Adrenal gland (tissue), 12 donors: ENCODE measurements around the gene PLD3. TPM values are rescaled to one million over a fixed set of nuclear protein-coding genes. Genes with fewer than 3 reads are reported as not detected.

Experiments
- DNase-seq, 7 donors: peaks; one replicate each; pipeline ENCODE4 v3.0.0-alpha.2; 2019 to 2020
- H3K27ac ChIP-seq, 5 donors: fragments of 200-600 bp; sonication (generic) in 4 of 5; 1 replicate in 3 of 5; 2 replicates in 2 of 5; pipeline versions ENCODE4 v1.5.1 to v1.8.0; 2016 to 2020; ENCODE audit warnings: mild to moderate bottlenecking in 1 of 5
- H3K27me3 ChIP-seq: fragments of 200-600 bp; 2 replicates; pipeline ENCODE4 v1.8.0; 2021
- H3K36me3 ChIP-seq, 2 donors: fragments of 200-600 bp; replicated peaks in 1 of 2; 1 replicate in 1 of 2; 2 replicates in 1 of 2; pipeline versions ENCODE4 v1.5.1 to v1.8.0; 2018 to 2022
- H3K4me1 ChIP-seq, 2 donors: fragments of 200-600 bp; replicated peaks in 1 of 2; 1 replicate in 1 of 2; 2 replicates in 1 of 2; pipeline versions ENCODE4 v1.5.1 to v1.8.0; 2018 to 2021
- H3K4me3 ChIP-seq, 4 donors: fragments of 200-600 bp; sonication (generic) in 3 of 4; one replicate each; pipeline ENCODE4 v1.5.1; 2016 to 2018
- H3K9me3 ChIP-seq, 3 donors: fragments of 200-600 bp; sonication (generic) in 1 of 3; replicated peaks in 1 of 3; 1 replicate in 2 of 3; 2 replicates in 1 of 3; pipeline versions ENCODE4 v1.5.1 to v1.8.0; 2016 to 2021
- POLR2A ChIP-seq, 2 donors: fragments of 450-650 bp; IDR thresholded peaks; one replicate each; pipeline ENCODE4 v1.6.1; 2017; ENCODE audit warnings: antibody characterized with exemption in 2 of 2, mild to moderate bottlenecking in 2 of 2, moderate library complexity in 1 of 2
- WGBS, 4 donors: extraction: QIAGEN DNeasy Blood & Tissue Kit in 2 of 4; methylation state at CpG; one replicate each; pipeline versions ENCODE4 v1.1.5 to v1.1.7; 2013 to 2017; 5-methylcytosine and 5-hydroxymethylcytosine counted together
- intact Hi-C, 2 donors: fragments of 100-400 bp; cut with DNase I; formaldehyde crosslinking; loops; one replicate each; pipeline versions ENCODE4 v1.14.1 to v1.15.0; 2022 to 2023
- microRNA-seq, 3 donors: library from miRNA; unstranded; fragments of <30 nt; microRNA quantifications; one replicate each; pipeline ENCODE4, GENCODE V29; 2017 to 2020
- polyA plus RNA-seq, 3 donors: library from polyadenylated mRNA; stranded (reverse); fragments of 200-250 nt in 2 of 3; fragments of 350-450 nt in 1 of 3; fragmentation: Illumina TruSeq in 1 of 3; extraction: RNeasy Lipid Tissue Mini Kit (QIAGEN cat#74804) in 1 of 3; gene quantifications; one replicate each; pipeline ENCODE4 v1.2.3, GENCODE V29; 2013 to 2014
- small RNA-seq, 2 donors: library from RNA; depleted of rRNA; stranded (forward); fragments of <200 nt; gene quantifications; one replicate each; pipeline ENCODE3, GENCODE V24; 2016
- total RNA-seq, 9 donors: library from RNA; depleted of rRNA in 4 of 9; stranded (reverse); fragments of >200 nt in 4 of 9; fragments of 120-200 nt in 1 of 9; fragmentation: NEBNext Ultra II Directional in 1 of 9; extraction: Animal tissue kit (Norgen Biotek cat#: 25700) in 1 of 9; gene quantifications; one replicate each; pipeline versions ENCODE4 v1.1.0 to v1.2.4, GENCODE V29; 2013 to 2023
- TF ChIP-seq, protein P1 (sequence below), 6 experiments: fragments of 450-650 bp in 4 of 6; fragments of 200-600 bp in 2 of 6; sonication (generic) in 1 of 6; IDR thresholded peaks; 1 replicate in 5 of 6; 2 replicates in 1 of 6; pipeline versions ENCODE4 v1.5.1 to v1.8.0; 2016 to 2021; ENCODE audit warnings: antibody characterized with exemption in 6 of 6, mild to moderate bottlenecking in 2 of 6, moderate library complexity in 1 of 6
- donor health status: healthy with polysubstance abuse.
- donor health status: Bipolar disorder and iron deficiency.
- donor health status: DM: yes; HTN: yes; CAD: no.
- donor health status: DM: no; HTN: no; CAD: no.
- donor health status: DM: no; HTN: no; CAD: no.
- donor health status: DM: yes; HTN: yes; CAD: no.

The PLD3 gene
- total and polyA plus RNA-seq, 12 donors, result 170 to 1,019 (median 415) TPM

DNA sequence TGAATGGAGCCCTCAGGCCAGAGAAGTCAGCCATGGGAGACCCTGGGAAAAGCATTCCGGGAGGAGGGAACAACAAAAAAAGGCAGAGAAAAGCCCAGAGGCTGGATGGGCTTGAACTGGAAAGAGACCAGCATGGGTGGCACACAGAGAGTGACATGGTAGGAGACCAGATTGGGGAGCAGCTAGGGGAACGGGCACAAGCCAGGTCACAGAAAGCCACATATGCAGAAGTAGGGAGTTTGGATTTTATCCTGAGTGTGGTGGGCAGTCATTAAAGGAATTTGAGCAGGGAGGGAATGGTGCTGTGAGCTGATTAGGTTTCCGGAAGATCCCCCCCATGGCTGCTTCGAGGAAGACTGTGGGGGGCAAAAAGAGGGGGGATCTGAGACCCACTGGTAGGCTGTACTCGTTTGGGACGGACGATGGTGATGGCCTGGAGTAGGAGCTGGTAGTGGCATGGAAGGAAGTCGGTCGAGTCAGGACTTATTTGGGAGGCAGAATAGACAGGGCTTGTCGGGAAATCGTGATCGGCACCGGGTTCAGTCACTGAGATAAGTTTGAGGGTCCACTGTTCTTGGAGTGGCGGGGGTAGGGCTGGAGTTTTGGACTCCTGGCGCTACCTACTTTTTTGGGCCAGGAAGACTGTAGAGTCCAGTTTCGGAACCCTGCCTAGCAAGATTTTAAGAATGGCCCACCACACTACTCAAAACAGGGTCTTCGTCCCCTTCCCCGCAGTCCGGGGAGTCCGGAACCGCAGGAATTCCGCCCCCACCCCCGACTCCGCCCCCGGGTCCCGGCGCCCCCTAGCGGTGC, 76.3 kb downstream of the PLD3 start:
- peak in 1 of 7 donors; percentile 25 for DNase-seq
- TF ChIP-seq, protein P1, sequence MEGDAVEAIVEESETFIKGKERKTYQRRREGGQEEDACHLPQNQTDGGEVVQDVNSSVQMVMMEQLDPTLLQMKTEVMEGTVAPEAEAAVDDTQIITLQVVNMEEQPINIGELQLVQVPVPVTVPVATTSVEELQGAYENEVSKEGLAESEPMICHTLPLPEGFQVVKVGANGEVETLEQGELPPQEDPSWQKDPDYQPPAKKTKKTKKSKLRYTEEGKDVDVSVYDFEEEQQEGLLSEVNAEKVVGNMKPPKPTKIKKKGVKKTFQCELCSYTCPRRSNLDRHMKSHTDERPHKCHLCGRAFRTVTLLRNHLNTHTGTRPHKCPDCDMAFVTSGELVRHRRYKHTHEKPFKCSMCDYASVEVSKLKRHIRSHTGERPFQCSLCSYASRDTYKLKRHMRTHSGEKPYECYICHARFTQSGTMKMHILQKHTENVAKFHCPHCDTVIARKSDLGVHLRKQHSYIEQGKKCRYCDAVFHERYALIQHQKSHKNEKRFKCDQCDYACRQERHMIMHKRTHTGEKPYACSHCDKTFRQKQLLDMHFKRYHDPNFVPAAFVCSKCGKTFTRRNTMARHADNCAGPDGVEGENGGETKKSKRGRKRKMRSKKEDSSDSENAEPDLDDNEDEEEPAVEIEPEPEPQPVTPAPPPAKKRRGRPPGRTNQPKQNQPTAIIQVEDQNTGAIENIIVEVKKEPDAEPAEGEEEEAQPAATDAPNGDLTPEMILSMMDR (IDR thresholded peaks at IDR 0.05), result no peak
- TF ChIP-seq POLR2A (IDR thresholded peaks at IDR 0.05), result peak in 1 of 2 donors; percentile 9
- H3K4me1 ChIP-seq, result peaks cover 6 to 42% of the 10 kb centered on the region in 2 donors
- H3K9me3 ChIP-seq, result no peaks in the 10 kb centered on the region
- peaks cover 0 to 12% of the 10 kb centered on the region in 2 donors for H3K36me3 ChIP-seq
- 2% methylated on average over 21 to 28 of the region's 28 CpGs for WGBS, 4 donors
- no peaks in the 10 kb centered on the region for H3K27me3 ChIP-seq
- H3K4me3 ChIP-seq, result peak overlapping the region; percentile 21 to 93 (median 86)
- intact Hi-C loops, result no loop called here
- peak overlapping the region; percentile 99 to 100 (median 100) for H3K27ac ChIP-seq

DNA sequence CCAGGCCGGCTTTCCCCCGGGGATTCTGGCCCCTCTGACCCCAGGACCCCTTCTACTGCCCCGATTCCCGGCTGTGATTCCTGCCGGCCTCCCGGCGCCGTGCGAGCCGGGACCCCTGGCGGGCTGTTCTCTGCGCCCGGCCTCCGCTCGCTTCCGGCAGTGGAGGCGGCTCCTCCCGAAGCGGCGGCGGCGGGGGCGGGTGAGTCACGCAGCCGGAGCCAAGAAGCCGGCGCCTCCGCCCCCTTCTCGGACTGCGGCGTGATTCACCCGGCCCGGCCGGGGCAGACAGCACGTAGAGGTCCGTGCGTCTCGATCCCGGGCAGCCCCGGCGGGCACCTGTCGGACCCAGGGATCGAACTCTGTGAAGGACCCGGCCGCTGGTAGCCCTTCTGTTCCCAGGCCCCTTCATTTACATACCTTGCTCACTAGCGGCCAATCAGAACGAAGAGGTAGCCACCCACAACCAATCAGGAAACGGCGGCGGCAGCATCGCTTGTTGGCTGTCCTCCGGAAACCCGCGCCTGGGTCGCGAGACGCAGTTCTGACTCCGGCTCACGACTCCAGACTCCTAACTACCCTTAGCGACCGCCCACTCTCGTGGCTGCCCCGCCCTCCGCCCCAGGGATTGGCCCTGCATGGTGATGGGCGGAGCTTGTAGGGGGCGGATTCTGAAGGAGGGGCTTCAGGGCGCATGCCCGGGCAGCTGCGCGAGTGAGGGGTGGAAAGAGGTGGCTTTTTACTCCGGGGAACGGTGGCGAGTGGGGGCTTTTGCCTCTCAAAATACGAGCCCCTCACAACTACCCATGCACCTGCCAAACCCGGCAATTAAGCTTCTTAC, 77.2 kb downstream of the PLD3 start, which contains the start of gene SERTAD1:
Gene SERTAD1, minus strand, starts transcription at position 543 of the 838 bp plus-strand sequence. CDS start 2,446 bp downstream, outside the sequence.
- Histone ChIP-seq H3K36me3 (peaks cover 0 to 12% of the 10 kb centered on the region in 2 donors), H3K4me3 (peak within 1 kb of the TSS; percentile 21 to 93 (median 86)), H3K27me3 (no peaks in the 10 kb centered on the region), H3K4me1 (peaks cover 6 to 35% of the 10 kb centered on the region in 2 donors), H3K27ac (peak within 1 kb of the TSS; percentile 99 to 100 (median 100)), H3K9me3 (no peaks in the 10 kb centered on the region)
- intact Hi-C loops, result no loop called here
- TF ChIP-seq, protein P1 (IDR thresholded peaks at IDR 0.05), result peak; percentile 57 to 79 (median 73)
- TF ChIP-seq POLR2A (IDR thresholded peaks at IDR 0.05), result peak; percentile 98 to 100
- peak; percentile 99 to 100 (median 100) for DNase-seq
- WGBS, 4 donors, result 0% methylated on average over 12 to 75 of the region's 75 CpGs

Small RNA genes within 50 kb of the gene (microRNA-seq; reads per million reads assigned to microRNA genes)
- gene MIR6796, result 0.38 to 0.57 (median 0.45) reads per million in 3 donors

Small RNA genes within 50 kb of the gene (small RNA-seq; reads per million reads assigned to genes)
- 0 to 0.08 reads per million in 2 donors for gene MIR6796
- 0 reads per million in 2 donors for gene RF00019
- gene RNU6-945P, result 0 reads per million in 2 donors

Other genes starting within 250 kb of the PLD3 start
- 10 to 100 TPM in 8 of 9 donors, 1 to 10 TPM in 1; 9.0 to 27.6 (median 17.6) TPM for gene MAP3K10, start 157.3 kb upstream of the PLD3 start, total RNA-seq
- 10 to 100 TPM in 2 of 3 donors, 1 to 10 TPM in 1; 2.4 to 78.3 (median 26.5) TPM for gene MAP3K10, start 157.3 kb upstream of the PLD3 start, polyA plus RNA-seq
- gene TTC9B, start 130.3 kb upstream of the PLD3 start, total RNA-seq, result 1 to 10 TPM in 1 of 9 donors, under 1 TPM in 1, not detected in 7; 0.32 to 2.6 TPM
- gene TTC9B, start 130.3 kb upstream of the PLD3 start, polyA plus RNA-seq, result under 1 TPM in 2 of 3 donors, not detected in 1; 0.51 to 0.56 TPM
- 1 to 10 TPM in 4 of 9 donors, under 1 TPM in 2, not detected in 3; 0.22 to 3.0 (median 1.2) TPM for gene CCNP, start 122.0 kb upstream of the PLD3 start, total RNA-seq
- gene CCNP, start 122.0 kb upstream of the PLD3 start, polyA plus RNA-seq, result 1 to 10 TPM in 1 of 3 donors, under 1 TPM in 1, not detected in 1; 0.72 to 1.0 TPM
- gene AKT2, start 63.4 kb upstream of the PLD3 start, total RNA-seq, result 100 to 1,000 TPM in 6 of 9 donors, 10 to 100 TPM in 3; 49.2 to 195 (median 119) TPM
- gene AKT2, start 63.4 kb upstream of the PLD3 start, polyA plus RNA-seq, result 100 to 1,000 TPM in 2 of 3 donors, 10 to 100 TPM in 1; 72.9 to 123 (median 107) TPM
- gene C19orf47, start 298 bp upstream of the PLD3 start, total RNA-seq, result 10 to 100 TPM in 8 of 9 donors, 1 to 10 TPM in 1; 7.0 to 18.2 (median 14.5) TPM
- 10 to 100 TPM in 2 of 3 donors, 1 to 10 TPM in 1; 7.7 to 20.9 (median 17.5) TPM for gene C19orf47, start 298 bp upstream of the PLD3 start, polyA plus RNA-seq
- gene HIPK4, start 41.5 kb downstream of the PLD3 start, total RNA-seq, result under 1 TPM in 7 of 9 donors, not detected in 2; 0.06 to 0.34 (median 0.18) TPM
- under 1 TPM in 2 of 3 donors, not detected in 1; 0.20 to 0.24 TPM for gene HIPK4, start 41.5 kb downstream of the PLD3 start, polyA plus RNA-seq
- 10 to 100 TPM in 5 of 9 donors, 1 to 10 TPM in 4; 5.4 to 12.8 (median 10.4) TPM for gene PRX, start 64.7 kb downstream of the PLD3 start, total RNA-seq
- gene PRX, start 64.7 kb downstream of the PLD3 start, polyA plus RNA-seq, result 1 to 10 TPM; 3.2 to 6.6 (median 3.9) TPM
- gene SERTAD1, start 77.3 kb downstream of the PLD3 start, total RNA-seq, result 10 to 100 TPM; 10.2 to 20.8 (median 13.3) TPM
- 10 to 100 TPM in 2 of 3 donors, 1 to 10 TPM in 1; 1.7 to 20.6 (median 11.1) TPM for gene SERTAD1, start 77.3 kb downstream of the PLD3 start, polyA plus RNA-seq
- 10 to 100 TPM; 15.2 to 34.9 (median 28.0) TPM for gene SERTAD3, start 95.6 kb downstream of the PLD3 start, total RNA-seq
- 10 to 100 TPM; 12.1 to 60.2 (median 32.4) TPM for gene SERTAD3, start 95.6 kb downstream of the PLD3 start, polyA plus RNA-seq
- gene BLVRB, start 117.0 kb downstream of the PLD3 start, total RNA-seq, result 100 to 1,000 TPM in 5 of 9 donors, 10 to 100 TPM in 4; 85.8 to 303 (median 122) TPM
- gene BLVRB, start 117.0 kb downstream of the PLD3 start, polyA plus RNA-seq, result 100 to 1,000 TPM in 2 of 3 donors, 10 to 100 TPM in 1; 53.8 to 189 (median 124) TPM
- gene SPTBN4, start 118.3 kb downstream of the PLD3 start, total RNA-seq, result 1 to 10 TPM in 8 of 9 donors, under 1 TPM in 1; 0.91 to 5.4 (median 3.2) TPM
- gene SPTBN4, start 118.3 kb downstream of the PLD3 start, polyA plus RNA-seq, result 10 to 100 TPM in 1 of 3 donors, 1 to 10 TPM in 2; 2.2 to 46.7 (median 9.9) TPM
- gene SHKBP1, start 228.2 kb downstream of the PLD3 start, total RNA-seq, result 10 to 100 TPM; 12.5 to 96.3 (median 49.7) TPM
- 100 to 1,000 TPM in 2 of 3 donors, 10 to 100 TPM in 1; 17.8 to 157 (median 118) TPM for gene SHKBP1, start 228.2 kb downstream of the PLD3 start, polyA plus RNA-seq